RWPE1 (cell line): ENCODE results near the gene OSER1.

ENCODE experiments used
- CTCF ChIA-PET: fragments of 350-600 bp; sonication (Branson Sonifier 250); formaldehyde crosslinking; extraction: SDS; loops from one replicate; lab custom pipeline; 2021; lab: Yijun Ruan, JAX
- POLR2A ChIA-PET: fragments of 400-600 bp; formaldehyde crosslinking; extraction: SDS; loops from one replicate; lab custom pipeline; 2020; ENCODE audit warnings: antibody characterized with exemption; ENCODE audit not compliant: low non-redundant PET; lab: Yijun Ruan, JAX
- DNase-seq: peaks from one replicate; pipeline ENCODE4 v3.0.0; 2012; ENCODE audit warnings: low spot score
- H3K27ac ChIP-seq: fragments of 450-650 bp; 2 replicates; pipeline ENCODE4 v1.5.1; 2017
- TF ChIP-seq, protein P1 (sequence below): fragments of 450-650 bp; conservative IDR thresholded peaks from 2 replicates; pipeline ENCODE4 v1.5.1; 2017; ENCODE audit warnings: low read depth, mild to moderate bottlenecking

OSER1 gene

DNA sequence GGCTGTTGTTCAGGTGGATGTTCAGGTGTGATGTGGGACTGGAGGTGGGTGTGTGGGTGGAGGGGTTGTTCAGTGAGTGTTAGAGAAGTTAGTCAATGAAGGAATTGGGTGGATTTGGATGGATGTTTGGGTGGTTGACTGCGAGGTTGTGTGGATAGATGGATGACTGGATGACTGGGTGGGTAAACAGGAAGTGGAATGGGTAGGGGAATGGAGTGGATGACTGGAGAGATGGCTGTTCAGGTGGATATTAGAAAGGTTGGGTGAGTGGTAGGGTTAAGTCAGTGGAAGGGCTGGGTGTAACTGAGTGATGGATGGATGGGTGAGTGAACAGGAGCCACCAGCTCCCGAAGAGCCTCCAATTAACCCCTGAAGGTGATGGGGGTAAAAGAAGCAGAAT is 51.4 kb downstream of the OSER1 start:
- ChIA-PET POLR2A (no interaction called here), CTCF (no interaction called here)
- no peak overlapping the region for H3K27ac ChIP-seq
- TF ChIP-seq, protein P1, sequence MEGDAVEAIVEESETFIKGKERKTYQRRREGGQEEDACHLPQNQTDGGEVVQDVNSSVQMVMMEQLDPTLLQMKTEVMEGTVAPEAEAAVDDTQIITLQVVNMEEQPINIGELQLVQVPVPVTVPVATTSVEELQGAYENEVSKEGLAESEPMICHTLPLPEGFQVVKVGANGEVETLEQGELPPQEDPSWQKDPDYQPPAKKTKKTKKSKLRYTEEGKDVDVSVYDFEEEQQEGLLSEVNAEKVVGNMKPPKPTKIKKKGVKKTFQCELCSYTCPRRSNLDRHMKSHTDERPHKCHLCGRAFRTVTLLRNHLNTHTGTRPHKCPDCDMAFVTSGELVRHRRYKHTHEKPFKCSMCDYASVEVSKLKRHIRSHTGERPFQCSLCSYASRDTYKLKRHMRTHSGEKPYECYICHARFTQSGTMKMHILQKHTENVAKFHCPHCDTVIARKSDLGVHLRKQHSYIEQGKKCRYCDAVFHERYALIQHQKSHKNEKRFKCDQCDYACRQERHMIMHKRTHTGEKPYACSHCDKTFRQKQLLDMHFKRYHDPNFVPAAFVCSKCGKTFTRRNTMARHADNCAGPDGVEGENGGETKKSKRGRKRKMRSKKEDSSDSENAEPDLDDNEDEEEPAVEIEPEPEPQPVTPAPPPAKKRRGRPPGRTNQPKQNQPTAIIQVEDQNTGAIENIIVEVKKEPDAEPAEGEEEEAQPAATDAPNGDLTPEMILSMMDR = no peak
- DNase-seq = no peak

DNA sequence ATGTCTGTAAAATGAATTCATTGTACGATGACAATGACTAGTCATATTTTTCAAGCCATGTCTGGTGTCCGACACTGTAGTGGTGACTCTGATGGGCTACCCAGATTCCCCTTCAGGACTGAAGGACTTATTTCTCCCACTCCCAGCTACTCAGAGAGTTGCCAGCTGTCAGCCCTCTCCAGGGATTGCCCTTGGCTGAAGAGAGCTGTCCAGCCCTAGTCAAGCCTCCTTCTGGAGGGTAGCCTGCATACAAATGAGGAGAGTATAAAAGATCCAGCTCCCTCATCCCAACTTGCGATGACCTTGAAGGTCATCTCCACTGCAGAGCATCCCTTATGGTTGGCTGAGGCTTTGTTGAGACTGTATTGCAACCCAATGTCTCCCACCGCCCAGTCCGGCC is 53.5 kb downstream of the OSER1 start:
- ChIA-PET CTCF (interaction anchor here (0.6 to 1.1 kb wide), 3 partner anchors 20 to 72 kb away, joined by 3 read pairs; no protein-coding TSS in a partner anchor), POLR2A (no interaction called here)
- no peak overlapping the region for H3K27ac ChIP-seq
- TF ChIP-seq, protein P1 = no peak
- no peak for DNase-seq

DNA sequence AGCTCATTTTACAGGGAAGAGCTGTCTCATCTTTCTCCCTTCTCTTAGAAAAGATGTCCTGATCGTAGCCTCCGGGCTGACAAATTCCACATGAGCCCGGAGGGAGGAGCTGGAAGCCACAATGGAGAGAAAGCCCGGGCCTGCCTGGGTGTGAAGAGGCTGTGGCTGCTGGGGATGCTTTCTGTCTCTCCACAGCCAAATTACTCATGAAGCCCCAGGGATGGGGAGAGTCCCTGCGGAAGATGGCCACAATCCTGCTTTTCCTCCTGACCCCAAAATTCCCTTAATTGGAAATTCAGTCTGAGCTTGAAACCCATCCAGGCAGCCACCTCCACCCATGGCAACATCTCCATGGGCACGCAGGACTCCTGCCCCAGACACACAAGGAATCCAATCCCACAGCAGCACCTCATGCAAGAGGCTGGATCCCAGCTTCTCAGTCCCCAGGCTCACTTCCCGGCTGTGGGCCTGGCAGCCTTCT is 56.0 kb downstream of the OSER1 start:
- peak overlapping the region; percentile 61 for H3K27ac ChIP-seq
- ChIA-PET POLR2A (no interaction called here), CTCF (interaction anchor here (1.1 to 3.3 kb wide), 6 partner anchors 15 to 54 kb away, joined by 3 to 12 read pairs (median 5); partner anchors contain the start of gene JPH2)
- DNase-seq = peak; percentile 62
- TF ChIP-seq, protein P1 = no peak

DNA sequence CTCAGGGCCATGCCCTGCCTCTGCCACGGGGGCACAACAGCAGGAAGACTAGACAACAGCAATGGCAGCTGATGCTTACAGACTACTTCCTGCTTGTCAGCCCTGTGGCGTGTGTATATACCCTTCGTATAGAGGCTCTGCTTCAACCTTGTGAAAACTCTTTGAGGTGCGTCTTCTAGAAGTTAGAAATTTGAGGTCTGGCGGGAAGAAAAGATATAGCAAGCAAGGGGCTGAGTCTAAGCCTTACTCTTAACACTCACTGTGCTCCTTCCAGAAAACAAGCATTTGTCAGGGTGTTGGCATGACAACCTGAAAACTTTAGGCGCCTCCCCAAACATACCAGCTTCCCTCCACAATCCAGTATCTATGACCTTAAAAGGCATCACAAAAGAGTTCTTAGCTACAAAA is 56.9 kb downstream of the OSER1 start:
- CTCF ChIA-PET = interaction anchor here (0.6 to 3.3 kb wide), 4 partner anchors 12 to 1049 kb away, joined by 3 to 12 read pairs (median 6); no protein-coding TSS in a partner anchor
- DNase-seq = no peak
- TF ChIP-seq, protein P1 = no peak
- POLR2A ChIA-PET = no interaction called here
- no peak overlapping the region for H3K27ac ChIP-seq

DNA sequence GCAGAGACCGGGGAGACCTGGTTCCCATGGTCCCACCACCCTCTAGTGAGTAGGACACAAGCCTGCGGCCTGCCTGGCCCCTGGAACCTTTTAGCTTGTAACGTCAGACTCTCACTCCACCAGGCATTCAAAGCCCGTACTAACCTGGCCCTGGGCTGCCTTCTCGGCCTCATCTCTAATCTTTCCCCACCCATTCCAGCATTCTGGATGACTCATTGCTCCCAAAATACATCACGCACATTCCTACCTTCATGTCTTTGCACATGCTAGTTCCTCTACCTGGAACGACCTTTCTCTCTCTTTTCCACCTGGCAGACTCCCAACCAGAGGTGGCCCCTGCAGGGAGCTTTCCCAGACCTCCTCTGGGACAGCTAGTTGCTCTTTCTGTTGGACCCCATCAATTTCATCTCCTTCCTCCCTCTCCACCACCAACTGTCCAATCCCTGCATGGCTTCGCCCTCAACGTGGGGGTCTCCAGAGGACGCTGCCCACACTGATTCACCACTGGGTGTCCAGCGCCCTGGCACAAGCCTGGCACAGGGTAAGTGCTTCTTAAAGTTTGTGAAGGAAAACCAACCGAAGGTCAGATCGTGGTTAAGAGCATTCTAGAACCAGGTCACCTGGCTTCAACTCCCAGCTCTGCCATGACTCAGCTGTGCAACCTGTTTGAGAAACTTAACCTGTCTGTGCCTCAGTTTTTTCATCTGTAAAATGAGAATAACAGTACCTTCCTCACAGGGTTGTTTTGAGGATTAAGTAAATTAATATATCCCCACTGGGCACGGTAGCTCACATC is 58.8 kb downstream of the OSER1 start:
- H3K27ac ChIP-seq = peak overlapping the region; percentile 79
- ChIA-PET POLR2A (no interaction called here), CTCF (interaction anchor here (0.6 to 3.3 kb wide), 5 partner anchors 11 to 578 kb away, joined by 3 to 12 read pairs (median 4); no protein-coding TSS in a partner anchor)
- DNase-seq = peak; percentile 94
- TF ChIP-seq, protein P1 = no peak

DNA sequence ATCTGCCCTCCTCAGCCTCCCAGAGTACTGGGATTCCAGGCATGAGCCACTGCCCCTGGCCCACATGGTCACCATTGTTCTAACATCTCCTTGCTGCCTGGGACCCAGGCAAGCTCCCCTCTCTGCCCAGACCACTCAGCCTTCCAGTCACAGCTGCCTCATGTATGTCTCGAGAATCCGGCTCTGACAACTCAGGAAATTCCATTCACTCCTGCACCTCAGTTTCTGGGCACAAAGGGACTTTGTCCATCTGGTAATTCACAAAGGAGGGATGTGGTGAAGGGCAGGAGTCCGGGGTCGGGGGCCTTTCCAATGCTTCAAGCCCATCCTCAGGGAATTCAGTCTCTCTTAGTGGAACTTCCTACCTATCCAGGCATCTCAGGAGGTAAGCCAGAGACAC is 64.3 kb downstream of the OSER1 start:
- ChIA-PET POLR2A (no interaction called here), CTCF (interaction anchor here (0.6 kb wide), 1 partner anchor 71 kb away, joined by 3 read pairs; no protein-coding TSS in a partner anchor)
- H3K27ac ChIP-seq = no peak overlapping the region
- no peak for DNase-seq
- TF ChIP-seq, protein P1 = no peak
